ENCODE results near the gene CREB3L2.

- TF ChIP-seq MAX (CRISPR knock-in tag; IDR thresholded peaks at IDR 0.05) (no peak), CTCF (IDR thresholded peaks at IDR 0.05) (no peak), ZNF219 (CRISPR knock-in tag; IDR thresholded peaks at IDR 0.05; ENCODE audit: borderline replicate concordance) (no peak), CREB1 (CRISPR knock-in tag; IDR thresholded peaks at IDR 0.05) (no peak), ATF3 (CRISPR knock-in tag; conservative IDR thresholded peaks at IDR 0.05) (no peak), USF2 (CRISPR knock-in tag; IDR thresholded peaks at IDR 0.05) (no peak), ESRRA (CRISPR knock-in tag; IDR thresholded peaks at IDR 0.05; ENCODE audit: borderline replicate concordance) (no peak)
Measured at GRCh38 chr7:137983323-137984008, 18.4 kb downstream of the CREB3L2 start.
